Hematopoietic multipotent progenitor cell treated with erythropoietin and hydrocortisone succinate and interleukin-3 and kit ligand, for 8 days (in vitro differentiated cells): ENCODE measurements around the gene F11.
"Not testable (repeated sequence)": the region's sequence is repeated elsewhere in the genome, so short reads cannot be mapped to it uniquely, and the experiment has no call there.

Source experiments
- DNase-seq: peaks from one replicate; pipeline ENCODE4 v3.0.0-alpha.2; 2015

F11 gene

DNA sequence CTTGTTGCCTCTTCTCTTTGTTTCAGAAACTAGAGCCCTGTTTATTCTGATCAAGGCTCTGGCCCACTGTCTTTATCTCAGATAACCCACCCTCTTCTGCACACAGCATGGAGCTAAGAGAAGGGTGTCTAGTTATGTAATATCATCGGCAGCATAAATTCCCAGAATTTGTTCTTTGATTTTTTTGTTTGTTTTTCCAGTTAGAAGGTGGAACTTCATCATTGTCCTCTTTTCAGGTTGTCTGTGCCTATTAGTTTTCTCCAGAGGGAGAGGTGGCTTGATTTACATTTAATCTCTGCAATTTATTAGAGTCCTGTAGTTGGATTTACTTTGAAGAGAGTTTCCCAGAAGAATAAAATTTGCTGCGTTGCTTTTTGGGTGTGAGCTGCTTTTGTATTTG, 15.2 kb upstream of the F11 start:
- DNase-seq: no peak

DNA sequence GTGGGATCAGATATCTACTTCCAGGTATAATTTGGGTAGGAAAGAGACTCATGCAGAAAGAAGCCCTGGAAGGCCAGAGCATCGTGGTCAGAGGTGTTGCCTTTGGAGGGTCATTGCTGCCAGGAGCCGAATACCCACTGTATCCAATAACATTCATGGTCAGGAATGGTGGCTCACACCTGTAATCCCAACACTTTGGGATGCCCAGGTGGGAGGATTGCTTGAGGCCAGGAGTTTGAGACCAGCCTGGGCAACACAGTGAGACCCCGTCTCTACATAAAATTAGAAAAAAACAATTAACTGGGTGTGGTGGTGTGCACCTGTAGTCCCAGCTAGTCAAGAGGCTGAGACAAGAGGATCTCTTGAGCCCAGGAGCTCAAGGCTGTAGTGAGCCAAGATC, 10.9 kb upstream of the F11 start:
- no peak for DNase-seq

DNA sequence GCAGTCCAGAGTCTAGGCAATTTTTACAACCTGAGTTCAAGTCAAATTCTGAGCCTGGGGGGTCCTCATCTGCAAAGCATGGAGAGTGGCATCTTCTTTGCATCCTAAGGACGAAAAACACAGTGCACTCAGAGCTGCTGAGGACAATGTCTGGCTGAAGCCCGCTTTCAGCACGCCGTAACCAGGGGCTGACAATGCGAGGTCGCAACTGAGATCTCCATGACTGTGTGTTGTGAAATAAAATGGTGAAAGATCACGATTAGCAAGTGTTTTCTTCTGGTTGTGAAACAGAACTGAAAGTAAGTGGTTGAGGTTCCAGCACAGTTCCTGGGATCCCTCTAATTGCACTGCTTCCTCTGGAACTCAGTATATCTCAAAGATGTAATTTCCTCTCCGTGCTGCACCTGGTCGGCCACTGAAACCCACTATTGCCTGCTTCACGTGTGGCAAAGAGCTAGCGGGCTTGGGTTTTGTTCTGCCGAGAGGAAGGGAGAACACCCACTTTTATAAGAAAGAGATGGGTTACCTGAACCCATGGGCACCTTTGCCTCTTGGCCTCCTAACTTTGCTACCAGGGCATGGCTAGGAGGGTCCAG, 7.7 kb upstream of the F11 start:
- DNase-seq: no peak

DNA sequence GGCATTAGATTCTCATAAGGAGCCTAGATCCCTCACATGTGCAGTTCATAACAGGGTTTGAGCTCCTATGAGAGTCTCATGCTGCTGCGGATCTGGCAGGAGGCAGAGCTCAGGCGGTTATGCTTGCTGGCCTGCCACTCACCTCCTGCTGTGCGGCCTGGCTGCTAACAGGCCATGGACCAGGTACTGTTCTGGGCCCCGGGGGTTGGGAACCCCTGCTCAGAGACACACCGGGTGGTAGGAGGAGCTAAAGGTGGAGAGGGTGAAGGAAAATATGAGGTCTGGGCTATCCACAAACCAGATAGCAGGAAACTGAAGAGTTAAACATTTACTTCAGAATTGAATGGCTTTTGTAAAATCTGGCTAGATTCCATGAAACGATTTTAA, 5.9 kb upstream of the F11 start:
- no peak for DNase-seq

DNA sequence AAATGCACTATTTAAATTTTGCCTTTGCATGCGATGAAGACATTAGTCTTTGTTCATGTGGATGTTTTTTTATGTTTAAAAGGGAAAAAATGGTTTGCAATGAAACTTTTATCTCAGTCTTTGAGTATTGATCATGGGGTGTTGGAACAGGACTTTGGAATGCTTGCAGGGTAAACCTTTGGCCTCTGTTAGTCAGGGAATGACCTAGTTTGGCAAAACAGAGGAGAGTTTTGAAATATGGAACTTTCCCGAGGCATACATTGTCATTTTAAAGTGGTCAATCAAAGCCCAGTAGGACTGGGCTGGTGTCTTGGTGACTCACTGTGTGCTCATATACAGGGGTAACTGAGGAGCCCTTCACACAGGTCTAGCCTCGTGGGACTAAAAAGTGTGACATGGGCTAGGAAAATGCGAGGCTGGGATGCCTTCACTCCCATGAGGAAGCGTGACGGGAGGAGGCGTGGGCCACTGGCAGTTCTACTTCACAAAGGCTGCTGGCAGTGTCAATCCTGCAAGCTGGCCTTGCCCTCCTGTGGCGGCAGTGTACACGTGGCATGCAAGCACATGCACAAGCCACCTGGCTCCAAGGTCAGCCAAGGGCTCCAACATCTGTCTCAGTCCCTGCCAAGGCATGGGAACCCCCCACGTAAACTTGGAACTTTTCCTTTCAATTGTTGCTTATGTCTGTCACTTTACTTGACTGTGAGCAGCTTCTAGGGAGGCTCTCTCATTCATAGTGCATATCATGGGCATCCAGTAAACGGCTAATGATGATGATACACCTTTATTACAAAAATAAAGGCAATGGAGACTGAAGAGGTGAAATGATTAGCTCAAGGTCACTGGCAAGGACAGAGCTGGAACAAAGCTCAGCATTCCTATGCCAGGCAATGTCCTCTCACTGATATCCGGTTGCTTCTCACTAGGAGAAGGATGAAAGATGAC, 5.2 kb upstream of the F11 start:
- no peak for DNase-seq

DNA sequence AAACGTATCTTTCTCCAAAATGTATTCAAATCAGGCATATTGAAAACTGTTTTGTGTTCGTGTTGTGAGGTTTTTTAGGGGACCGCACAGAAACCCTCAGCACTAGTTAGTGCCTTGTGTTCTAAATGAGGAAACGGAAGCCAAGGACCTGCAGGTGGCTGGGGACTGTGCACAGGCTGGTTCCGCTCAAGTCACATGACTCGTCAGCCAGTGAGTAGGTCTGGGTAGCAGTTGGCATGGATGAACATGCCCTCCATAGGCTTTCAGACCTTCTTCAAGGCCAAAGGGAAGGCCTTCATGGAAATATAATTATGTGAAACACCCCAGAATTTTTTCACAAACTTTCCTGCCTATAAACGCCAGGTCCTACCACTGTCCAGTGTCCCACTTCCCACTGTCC, 1.3 kb upstream of the F11 start:
- DNase-seq: no peak

DNA sequence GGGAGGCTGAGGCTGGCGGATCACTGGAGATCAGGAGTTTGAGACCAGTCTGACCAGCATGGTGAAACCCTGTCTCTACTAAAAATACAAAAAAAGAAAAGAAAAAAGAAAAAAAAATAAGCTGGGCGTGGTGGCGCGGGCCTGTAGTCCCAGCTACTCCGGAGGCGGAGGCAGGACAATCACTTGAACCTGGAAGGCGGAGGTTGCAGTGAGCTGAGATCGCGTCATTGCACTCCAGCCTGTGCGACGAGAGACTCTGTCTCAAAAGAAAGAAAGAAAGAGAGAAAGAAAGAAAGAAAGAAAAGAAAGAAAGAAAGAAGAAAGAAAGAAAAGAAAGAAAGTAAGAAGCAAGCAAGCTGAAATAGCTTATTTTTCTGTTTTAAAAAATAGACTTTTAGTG, 739 bp upstream of the F11 start:
- not testable (repeated sequence) for DNase-seq

DNA sequence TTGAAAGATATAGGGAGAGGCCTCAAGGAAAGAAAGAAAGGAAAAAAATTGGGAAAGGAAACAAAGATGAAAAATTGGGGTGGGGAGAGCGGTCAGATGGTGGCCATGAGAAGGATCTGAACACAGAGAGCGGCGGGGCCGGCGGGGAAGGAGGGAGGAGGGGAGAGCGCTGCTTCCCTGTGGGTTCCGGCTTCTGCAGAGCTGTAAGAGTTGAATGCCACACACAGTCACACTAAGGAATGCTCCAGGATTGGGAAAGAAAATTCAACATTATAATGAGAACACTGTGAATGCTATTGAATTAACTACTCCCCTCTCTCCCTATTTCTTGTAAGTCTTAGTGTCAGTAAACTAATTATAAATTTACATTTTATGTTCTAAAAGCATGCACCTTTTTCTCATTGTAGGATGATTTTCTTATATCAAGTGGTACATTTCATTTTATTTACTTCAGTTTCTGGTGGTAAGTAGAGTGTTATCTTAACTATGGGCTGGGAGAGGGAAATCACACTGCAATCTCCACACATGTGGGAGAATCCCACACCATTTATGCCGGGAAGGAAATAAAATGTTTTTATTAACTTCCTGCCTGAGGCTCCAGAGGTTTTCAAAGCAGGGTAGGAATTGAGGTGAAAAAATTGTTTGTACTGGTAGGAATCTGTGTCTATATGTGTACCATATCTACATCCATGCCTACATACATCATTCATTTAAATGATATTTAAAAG, 904 bp downstream of the F11 start:
- no peak for DNase-seq

DNA sequence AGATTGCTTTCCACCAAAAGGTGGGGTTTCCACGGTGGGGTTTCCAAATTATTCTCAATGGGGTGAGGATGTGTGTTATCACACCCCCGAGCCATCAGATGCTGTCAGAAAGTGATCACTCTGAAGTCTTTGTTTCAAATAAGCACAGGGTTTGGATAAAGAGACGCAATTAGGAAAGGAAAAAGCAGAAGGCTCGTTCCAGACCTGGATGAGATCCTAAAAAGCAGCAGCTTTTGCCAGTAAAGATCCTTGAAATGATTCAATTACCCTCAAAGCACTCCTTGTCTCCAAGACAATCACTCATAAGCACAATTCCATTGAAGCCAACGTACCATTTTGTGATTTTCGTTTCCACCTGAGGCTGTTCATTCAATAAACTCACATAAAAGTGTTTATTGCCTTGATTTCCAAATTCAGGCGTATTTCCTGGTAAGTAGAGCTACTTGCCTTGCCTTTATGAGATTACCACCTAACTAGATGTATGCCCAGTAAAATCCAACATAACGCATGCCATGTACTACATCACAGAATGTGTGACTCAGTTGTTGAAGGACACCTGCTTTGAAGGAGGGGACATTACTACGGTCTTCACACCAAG, 5.2 kb downstream of the F11 start:
- DNase-seq: no peak

DNA sequence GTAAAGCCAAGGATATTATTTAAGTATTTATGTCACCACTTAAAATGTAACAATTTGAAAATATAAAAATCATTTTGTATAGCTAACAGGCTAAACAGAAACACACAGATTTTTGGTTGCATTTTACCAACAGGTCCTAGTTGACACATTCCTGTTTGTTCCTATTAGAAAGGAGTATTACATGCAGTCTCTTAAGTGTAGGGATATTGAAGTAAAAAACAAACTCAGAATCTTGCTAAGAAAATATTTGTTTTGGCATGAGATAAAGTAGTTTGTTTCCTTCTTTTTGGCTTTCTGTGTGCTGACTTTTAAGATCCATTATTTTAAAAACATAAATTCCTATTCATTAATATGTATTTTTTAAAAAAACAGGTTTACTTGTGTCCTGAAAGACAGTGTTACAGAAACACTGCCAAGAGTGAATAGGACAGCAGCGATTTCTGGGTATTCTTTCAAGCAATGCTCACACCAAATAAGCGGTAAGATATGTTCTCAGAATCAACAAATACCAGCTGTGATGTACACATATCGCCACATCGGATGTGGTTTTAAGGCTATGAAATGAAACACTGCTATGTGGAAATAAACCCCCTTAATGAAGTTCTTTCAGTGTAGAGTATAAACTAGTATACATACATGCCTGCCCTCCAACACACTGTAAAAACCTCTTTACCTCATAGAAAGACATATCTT, 6.9 kb downstream of the F11 start:
- DNase-seq: no peak

DNA sequence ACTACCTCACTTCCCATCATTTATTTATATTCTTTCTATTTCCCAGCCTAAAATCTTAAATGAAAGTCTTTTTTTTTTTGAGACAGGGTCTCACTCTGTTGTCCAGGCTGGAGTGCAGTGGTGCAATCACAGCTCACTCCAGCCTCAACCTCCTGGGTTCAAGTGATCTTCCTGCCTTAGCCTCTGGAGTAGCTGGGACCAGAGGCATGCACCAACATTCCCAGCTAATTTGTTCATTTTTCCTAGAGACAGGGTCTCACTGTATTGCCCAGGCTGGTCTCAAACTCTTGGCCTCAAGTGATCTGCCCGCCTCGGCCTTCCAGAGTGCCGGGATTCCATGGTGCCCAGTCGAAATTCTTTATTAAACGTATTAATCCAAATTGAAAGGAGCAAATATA, 7.4 kb downstream of the F11 start:
- not testable (repeated sequence) for DNase-seq

DNA sequence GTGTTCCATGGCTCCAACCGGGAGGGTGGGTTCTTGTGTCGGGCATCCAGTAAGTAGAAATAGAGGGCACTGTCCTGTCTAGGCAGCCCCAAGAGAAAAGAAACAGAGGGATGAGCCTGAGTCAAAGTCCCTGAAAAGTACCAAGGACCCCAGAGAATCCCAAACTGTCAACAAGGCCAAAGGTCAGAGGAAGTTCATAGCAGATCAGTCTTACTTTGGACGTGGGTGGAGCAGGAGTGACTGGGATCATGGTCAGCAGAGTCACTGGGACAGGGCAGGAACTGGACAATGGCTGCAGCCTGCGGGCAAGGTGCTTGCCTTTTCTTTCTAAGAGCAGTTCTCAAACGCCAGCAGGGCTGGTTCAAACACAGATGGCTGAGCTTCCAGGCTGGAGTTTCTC, 17.3 kb downstream of the F11 start:
- no peak for DNase-seq

DNA sequence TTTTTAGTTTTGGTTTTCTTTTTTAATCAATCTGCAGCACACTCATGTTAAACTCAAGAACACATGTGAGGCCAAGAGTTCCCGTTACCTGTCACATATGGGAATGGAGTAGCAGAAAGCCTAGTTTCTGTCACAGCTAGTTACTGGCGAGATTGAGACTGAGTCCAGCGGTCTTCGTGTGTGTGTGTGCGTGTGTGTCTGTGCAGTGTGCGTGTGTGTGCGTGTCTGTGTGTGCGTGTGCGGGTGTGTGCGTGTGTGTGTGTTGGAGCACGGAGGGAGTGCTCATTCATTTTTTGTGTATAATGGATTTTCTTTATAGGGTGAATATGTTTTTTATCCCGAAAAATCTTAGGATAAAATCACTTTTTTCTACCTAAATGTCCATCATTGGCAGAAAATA, 19.2 kb downstream of the F11 start:
- no peak for DNase-seq

DNA sequence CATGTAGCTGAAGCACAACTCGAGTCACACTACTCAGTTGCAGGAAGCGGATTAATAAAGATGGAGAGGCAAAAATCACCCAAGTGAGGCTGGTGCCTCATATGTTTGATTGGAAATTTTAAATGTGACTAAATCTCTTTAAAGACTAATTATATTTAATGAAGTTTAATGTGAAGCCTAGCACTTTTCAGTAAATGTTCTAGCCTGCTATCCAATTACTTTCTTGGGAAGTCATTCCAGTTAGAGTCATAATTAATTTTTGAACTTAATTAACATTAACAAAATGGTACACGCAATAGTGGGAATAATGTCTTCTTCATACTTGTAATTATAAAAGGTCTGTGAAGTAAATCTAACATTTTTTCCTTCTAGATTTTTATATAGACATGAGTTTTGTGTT, 20.6 kb downstream of the F11 start:
- DNase-seq: no peak

DNA sequence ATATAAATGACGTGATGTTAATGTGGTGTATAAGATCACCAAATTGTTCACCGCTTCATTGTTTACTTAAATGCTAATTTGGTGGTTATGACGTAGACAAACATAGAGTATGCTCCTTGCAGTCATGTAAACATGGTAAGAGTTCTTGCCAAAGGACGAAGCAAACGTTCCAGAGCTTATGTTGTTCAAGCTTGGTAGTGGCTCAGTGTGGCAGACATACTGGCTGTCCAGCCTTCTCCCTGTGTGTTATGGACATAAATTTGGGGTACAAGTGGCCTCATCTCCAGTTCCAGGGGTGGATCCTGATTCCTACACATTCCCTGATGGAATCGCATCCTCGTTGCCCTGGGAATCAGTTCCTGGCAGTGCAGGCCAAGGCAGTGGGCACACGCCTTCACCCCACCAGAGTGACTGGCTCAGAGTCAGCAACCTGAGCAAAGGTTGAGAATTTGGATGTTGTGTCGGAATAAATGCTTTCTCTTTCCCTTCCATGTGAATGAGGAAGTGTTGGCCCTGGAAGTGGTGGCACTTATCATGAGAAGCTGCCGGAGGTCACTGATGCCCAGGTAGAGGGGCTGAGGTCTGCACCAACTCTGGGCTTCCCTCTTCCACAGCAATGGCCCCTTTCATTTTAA, 25.4 kb downstream of the F11 start:
- no peak for DNase-seq

DNA sequence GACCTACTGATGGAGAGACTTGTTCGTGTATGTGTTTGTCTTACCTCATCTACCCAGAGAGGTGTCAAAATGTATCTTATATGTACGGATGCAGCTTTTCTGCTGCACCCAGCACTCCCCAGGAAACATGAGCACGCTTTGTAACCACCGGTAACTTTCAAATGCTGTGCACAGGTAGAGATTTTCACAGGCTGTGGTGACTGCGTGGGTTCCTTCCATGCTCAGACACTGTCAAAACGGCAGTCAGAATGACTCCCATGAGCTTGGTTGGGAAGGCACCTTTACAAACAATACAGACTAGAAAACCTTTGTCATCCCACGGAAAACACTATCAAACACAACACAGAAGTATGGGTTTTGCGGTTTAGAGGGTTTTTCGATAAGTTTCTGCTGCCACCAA, 28.2 kb downstream of the F11 start:
- no peak for DNase-seq

DNA sequence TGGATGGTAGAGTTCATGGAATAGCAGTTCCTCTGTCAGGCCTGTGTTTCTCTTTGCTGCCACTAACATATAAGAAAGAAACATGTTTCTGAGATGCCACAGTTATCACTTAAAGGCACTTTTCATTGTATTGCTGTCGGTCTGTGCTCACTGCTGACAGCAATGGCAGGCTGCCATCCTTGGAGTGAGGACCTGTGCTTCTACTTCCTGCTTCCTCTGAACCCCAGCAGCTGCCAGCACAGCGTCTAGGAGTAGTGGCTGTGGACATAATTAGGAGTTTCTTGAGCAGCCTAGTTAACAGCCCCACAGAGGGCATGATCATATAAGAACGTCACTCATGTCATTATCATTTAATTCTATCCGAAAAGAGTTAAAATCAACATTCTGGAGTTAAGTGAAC, 30.5 kb downstream of the F11 start:
- DNase-seq: no peak

DNA sequence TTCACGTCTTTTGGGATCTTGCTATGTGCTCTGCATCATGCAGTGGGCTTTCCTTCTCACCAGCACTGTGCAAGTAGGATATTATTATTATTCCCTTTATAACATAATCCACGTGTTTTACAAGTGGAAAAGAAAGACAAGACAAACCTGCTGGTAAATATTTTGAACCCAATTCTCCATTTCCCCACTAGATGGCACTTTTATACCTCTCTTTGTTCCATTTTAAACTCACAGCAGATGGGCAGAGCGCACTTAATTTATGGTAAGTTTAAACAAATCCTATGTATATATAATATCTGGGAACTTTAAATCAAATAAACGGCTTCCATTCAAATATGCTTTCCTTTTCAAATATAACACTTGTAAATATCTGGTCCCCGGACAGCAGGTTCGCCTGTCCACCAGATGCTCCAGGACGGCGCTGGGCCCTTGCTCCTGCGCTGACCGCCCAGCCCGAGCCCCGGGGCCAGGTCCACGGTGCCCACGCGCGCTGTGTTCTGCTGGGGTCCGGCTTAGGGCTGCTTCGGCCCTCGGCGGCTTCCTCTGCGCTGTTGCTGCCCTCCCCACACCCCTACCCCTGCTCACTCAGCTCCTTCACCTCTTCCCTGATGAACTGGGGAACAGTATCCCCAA, 31.1 kb downstream of the F11 start:
- peak; percentile 56 for DNase-seq

DNA sequence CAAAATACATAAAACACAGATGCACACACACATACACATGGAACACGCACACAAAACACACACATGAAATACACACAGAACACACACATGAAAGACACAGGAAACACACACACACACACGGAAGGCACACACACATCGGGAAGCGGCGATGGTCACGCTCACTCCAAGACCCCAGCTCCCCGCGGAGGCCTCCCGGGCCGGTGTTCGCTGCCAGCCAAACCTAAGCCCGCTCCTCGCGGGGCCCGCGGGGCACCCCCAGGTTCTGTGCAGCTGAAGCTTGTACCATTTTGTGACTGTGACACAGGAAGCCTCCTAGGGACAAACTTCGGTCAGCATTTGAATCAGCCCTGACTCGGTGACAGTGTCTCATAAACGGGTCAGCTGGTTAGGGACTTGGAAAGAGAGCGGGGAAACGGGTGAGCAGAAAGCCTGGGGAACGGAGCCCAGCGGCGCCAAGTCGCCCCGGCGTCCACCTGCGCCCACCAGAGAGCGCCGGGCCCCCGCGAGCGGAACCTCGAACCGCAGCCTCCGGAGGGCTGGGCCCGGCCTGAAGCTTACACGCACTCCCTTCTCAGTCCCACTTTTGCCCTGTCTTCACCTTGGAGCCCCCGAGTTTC, 32.1 kb downstream of the F11 start:
- no peak for DNase-seq

DNA sequence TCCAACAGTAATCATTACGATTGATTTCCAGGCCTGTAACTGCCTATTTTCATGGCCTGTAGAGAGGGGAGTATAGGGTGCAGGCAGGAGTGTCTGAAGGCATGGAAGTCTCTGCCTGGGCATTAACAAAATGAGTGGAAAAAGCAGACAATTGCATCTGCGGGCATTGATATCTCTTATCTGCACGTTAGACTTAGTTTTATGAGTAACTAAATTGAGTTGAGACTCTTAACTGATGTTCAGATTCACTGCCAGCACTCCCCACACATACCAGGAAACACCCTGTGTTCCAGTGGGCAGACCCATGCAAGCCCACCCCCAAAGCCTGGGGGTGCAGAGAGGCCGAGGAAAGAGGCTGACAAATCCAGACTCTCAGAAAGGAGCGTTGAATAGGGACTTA, 33.3 kb downstream of the F11 start:
- no peak for DNase-seq

DNA sequence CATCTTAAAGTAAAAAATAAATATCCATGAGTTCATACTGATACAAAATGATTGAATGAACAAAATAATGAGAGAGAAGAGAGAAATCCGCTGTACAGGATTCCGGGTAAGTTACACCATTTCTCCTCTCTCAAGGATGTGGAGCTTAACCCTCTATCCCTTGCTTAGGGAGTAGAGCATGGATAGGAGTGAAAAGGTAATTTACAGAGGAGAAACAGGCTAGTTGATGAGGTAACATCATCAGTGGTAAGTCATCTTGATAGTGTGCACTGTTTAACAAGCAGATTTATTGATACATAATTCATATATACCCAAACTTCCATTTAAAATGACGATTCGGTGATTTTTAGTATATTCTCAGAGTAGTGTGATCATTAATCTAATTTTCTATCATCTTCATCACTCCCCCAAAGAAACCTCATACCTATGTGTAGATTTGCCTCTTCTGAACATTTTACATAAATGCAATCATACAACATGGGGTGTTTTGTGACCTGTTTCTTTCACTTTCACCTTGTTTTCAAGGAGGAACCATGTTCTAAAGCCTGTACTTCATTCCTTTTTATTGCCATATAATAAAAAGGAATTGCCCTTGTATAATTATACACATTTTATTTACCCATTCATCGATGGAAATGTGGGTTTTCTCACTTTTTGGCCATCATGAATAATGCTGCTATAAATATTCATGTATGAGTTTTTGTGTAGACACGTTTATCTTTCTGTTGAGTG, 34.8 kb downstream of the F11 start:
- no peak for DNase-seq
